Measurements from ENCODE around the gene FBXL4. TPM values are rescaled to one million over a fixed set of nuclear protein-coding genes. Genes with fewer than 3 reads are reported as not detected.

FBXL4 gene
- total and polyA plus RNA-seq, 7 donors = 3.4 to 15.5 (median 11.5) TPM

- TF ChIP-seq, protein P1, sequence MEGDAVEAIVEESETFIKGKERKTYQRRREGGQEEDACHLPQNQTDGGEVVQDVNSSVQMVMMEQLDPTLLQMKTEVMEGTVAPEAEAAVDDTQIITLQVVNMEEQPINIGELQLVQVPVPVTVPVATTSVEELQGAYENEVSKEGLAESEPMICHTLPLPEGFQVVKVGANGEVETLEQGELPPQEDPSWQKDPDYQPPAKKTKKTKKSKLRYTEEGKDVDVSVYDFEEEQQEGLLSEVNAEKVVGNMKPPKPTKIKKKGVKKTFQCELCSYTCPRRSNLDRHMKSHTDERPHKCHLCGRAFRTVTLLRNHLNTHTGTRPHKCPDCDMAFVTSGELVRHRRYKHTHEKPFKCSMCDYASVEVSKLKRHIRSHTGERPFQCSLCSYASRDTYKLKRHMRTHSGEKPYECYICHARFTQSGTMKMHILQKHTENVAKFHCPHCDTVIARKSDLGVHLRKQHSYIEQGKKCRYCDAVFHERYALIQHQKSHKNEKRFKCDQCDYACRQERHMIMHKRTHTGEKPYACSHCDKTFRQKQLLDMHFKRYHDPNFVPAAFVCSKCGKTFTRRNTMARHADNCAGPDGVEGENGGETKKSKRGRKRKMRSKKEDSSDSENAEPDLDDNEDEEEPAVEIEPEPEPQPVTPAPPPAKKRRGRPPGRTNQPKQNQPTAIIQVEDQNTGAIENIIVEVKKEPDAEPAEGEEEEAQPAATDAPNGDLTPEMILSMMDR (IDR thresholded peaks at IDR 0.05) = no peak
- ATAC-seq (no peak), DNase-seq (no peak)
- Histone ChIP-seq H3K27me3 (ENCODE audit: insufficient read depth in 3 of 3, low read length in 2 of 3) (no peaks in the 10 kb centered on the region), H3K4me3 (no peak overlapping the region), H3K4me1 (no peaks in the 10 kb centered on the region), H3K36me3 (ENCODE audit: insufficient read depth in 1 of 2, low read depth in 1 of 2) (no peaks in the 10 kb centered on the region), H3K27ac (no peak overlapping the region), H3K9me3 (no peaks in the 10 kb centered on the region)
- 23 to 30% (median 26%) methylated on average over 3 of the region's 3 CpGs for WGBS, 3 donors
- intact Hi-C loops (cut with DNase I) = no loop called here
Measured at GRCh38 chr6:98957450-98957849, 9.7 kb upstream of the FBXL4 start.

GRCh38 chr6:98949589-98949988 is 1.8 kb upstream of the FBXL4 start:
- Histone ChIP-seq H3K4me1 (peaks cover 18% of the 10 kb centered on the region), H3K36me3 (ENCODE audit: insufficient read depth in 1 of 2, low read depth in 1 of 2) (no peaks in the 10 kb centered on the region), H3K27me3 (ENCODE audit: insufficient read depth in 3 of 3, low read length in 2 of 3) (no peaks in the 10 kb centered on the region), H3K4me3 (no peak overlapping the region), H3K27ac (no peak overlapping the region), H3K9me3 (peaks cover 4% of the 10 kb centered on the region)
- TF ChIP-seq, protein P1 (IDR thresholded peaks at IDR 0.05) = no peak
- DNase-seq (no peak), ATAC-seq (no peak)
- intact Hi-C loops (cut with DNase I) = loop anchor here in 1 of 2 donors (5.0 kb wide), 1 partner anchor 83 kb away; no protein-coding TSS in a partner anchor
- WGBS, 3 donors = 63 to 71% (median 67%) methylated on average over 2 of the region's 2 CpGs

DNA sequence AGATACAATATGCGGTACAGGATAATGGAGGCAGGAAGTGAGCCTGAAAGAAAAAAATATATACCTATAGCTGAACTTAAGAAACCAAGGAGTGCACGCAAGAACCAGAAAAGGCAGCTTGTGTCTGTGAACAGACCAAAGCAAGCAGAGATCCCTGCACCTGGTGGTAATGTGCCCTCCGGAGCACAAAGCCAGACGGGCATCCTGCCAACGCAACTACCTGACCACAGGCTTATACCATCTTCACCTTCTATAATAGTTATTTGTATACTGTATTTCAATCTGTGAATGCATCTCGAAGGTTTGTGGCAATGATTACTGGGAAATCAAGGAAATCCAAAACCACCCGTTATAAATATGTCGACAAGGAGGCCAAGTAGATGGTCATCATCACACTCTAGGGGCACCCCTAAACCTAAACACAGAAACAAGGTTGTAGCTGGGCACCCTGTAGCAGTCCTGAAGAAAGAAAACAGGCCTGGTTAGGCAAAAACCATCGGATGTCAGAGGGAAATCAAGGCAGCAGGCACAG is 801 bp downstream of the FBXL4 start:
- Histone ChIP-seq H3K9me3 (peaks cover 9% of the 10 kb centered on the region), H3K4me1 (peaks cover 18% of the 10 kb centered on the region), H3K4me3 (peak overlapping the region; percentile 88), H3K36me3 (ENCODE audit: insufficient read depth in 1 of 2, low read depth in 1 of 2) (no peaks in the 10 kb centered on the region), H3K27me3 (ENCODE audit: insufficient read depth in 3 of 3, low read length in 2 of 3) (no peaks in the 10 kb centered on the region), H3K27ac (peak overlapping the region; percentile 97)
- 8 to 18% (median 12%) methylated on average over 9 of the region's 9 CpGs for WGBS, 3 donors
- TF ChIP-seq, protein P1 (IDR thresholded peaks at IDR 0.05) = no peak
- intact Hi-C loops (cut with DNase I) = loop anchor here in 1 of 2 donors (5.0 kb wide), 1 partner anchor 85 kb away; no protein-coding TSS in a partner anchor
- ATAC-seq (peak in 1 of 4 donors; percentile 25), DNase-seq (peak; percentile 21 to 61)

- intact Hi-C loops (cut with DNase I) = loop anchor here in 1 of 2 donors (5.0 kb wide), 1 partner anchor 86 kb away; no protein-coding TSS in a partner anchor
Measured at GRCh38 chr6:98946266-98946878, 1.4 kb downstream of the FBXL4 start.

More at GRCh38 chr6:98946266-98946878, 1.4 kb downstream of the FBXL4 start:
- TF ChIP-seq, protein P1 (IDR thresholded peaks at IDR 0.05) = no peak
- WGBS, 3 donors = 87 to 90% (median 89%) methylated on average over 10 of the region's 10 CpGs
- no peaks in the 10 kb centered on the region for H3K36me3 ChIP-seq (ENCODE audit: insufficient read depth in 1 of 2, low read depth in 1 of 2)
- peaks cover 18% of the 10 kb centered on the region for H3K4me1 ChIP-seq
- peaks cover 9% of the 10 kb centered on the region for H3K9me3 ChIP-seq
- DNase-seq (no peak), ATAC-seq (no peak)
- no peaks in the 10 kb centered on the region for H3K27me3 ChIP-seq (ENCODE audit: insufficient read depth in 3 of 3, low read length in 2 of 3)
- peak overlapping the region; percentile 97 for H3K27ac ChIP-seq
- peak overlapping the region; percentile 88 for H3K4me3 ChIP-seq

Data from psoas muscle (tissue), 8 donors.